ENCODE data around the gene SERPINB2. TPM values are rescaled to one million over a fixed set of nuclear protein-coding genes. Genes with fewer than 3 reads are reported as not detected.

Gene SERPINB2
- total RNA-seq, 1 experiment from 2014 or later: not detected

GRCh38 chr18:63871836-63872235, 15.7 kb upstream of the SERPINB2 start:
- DNase-seq (ENCODE audit: low spot score) (no peak), ATAC-seq (no peak)
- TF ChIP-seq GABPB1 (CRISPR knock-in tag; IDR thresholded peaks at IDR 0.05): no peak
- no peak for TF ChIP-seq CTCF (IDR thresholded peaks at IDR 0.05)
- TF ChIP-seq NR3C1 (CRISPR knock-in tag; conservative IDR thresholded peaks at IDR 0.05; ENCODE audit: low read depth): no peak
- TF ChIP-seq MLX (CRISPR knock-in tag; IDR thresholded peaks at IDR 0.05): no peak
- no peak for TF ChIP-seq ZMAT4 (CRISPR knock-in tag; IDR thresholded peaks at IDR 0.05)
- TF ChIP-seq SP1 (CRISPR knock-in tag; conservative IDR thresholded peaks at IDR 0.05): no peak
- TF ChIP-seq NFATC4 (CRISPR knock-in tag; IDR thresholded peaks at IDR 0.05): no peak
- no peak for TF ChIP-seq GTF2I (CRISPR knock-in tag; conservative IDR thresholded peaks at IDR 0.05)
- TF ChIP-seq ATF3 (CRISPR knock-in tag; conservative IDR thresholded peaks at IDR 0.05): no peak
- no peak for TF ChIP-seq E2F5 (CRISPR knock-in tag; IDR thresholded peaks at IDR 0.05)
- TF ChIP-seq ZNF232 (CRISPR knock-in tag; IDR thresholded peaks at IDR 0.05): no peak
- TF ChIP-seq, protein P1, sequence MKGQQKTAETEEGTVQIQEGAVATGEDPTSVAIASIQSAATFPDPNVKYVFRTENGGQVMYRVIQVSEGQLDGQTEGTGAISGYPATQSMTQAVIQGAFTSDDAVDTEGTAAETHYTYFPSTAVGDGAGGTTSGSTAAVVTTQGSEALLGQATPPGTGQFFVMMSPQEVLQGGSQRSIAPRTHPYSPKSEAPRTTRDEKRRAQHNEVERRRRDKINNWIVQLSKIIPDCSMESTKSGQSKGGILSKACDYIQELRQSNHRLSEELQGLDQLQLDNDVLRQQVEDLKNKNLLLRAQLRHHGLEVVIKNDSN (CRISPR knock-in tag; IDR thresholded peaks at IDR 0.05): no peak
- TF ChIP-seq JUN (CRISPR knock-in tag; IDR thresholded peaks at IDR 0.05): no peak
- no peak for TF ChIP-seq ZNF396 (CRISPR knock-in tag; IDR thresholded peaks at IDR 0.05; ENCODE audit: borderline replicate concordance)
- no peak for TF ChIP-seq ZNF317 (CRISPR knock-in tag; IDR thresholded peaks at IDR 0.05; ENCODE audit: borderline replicate concordance, low read depth)
- TF ChIP-seq ZNF532 (CRISPR knock-in tag; IDR thresholded peaks at IDR 0.05; ENCODE audit: borderline replicate concordance): no peak
- no peak for TF ChIP-seq ZNF219 (CRISPR knock-in tag; IDR thresholded peaks at IDR 0.05; ENCODE audit: borderline replicate concordance)
- Mint-ChIP-seq H3K36me3 (no peaks in the 10 kb centered on the region), H3K4me1 (no peaks in the 10 kb centered on the region), H3K9me3 (peaks cover 3% of the 10 kb centered on the region; the same call in 1 of the 2 replicates), H3K4me3 (no peak overlapping the region), H3K27ac (no peak overlapping the region), H3K27me3 (ENCODE audit: low read depth) (no peaks in the 10 kb centered on the region)
- POLR2A ChIA-PET: no interaction called here
- CTCF ChIA-PET: interaction anchor here (1.3 kb wide), 1 partner anchor 64 kb away, joined by 3 read pairs; no protein-coding TSS in a partner anchor

DNA sequence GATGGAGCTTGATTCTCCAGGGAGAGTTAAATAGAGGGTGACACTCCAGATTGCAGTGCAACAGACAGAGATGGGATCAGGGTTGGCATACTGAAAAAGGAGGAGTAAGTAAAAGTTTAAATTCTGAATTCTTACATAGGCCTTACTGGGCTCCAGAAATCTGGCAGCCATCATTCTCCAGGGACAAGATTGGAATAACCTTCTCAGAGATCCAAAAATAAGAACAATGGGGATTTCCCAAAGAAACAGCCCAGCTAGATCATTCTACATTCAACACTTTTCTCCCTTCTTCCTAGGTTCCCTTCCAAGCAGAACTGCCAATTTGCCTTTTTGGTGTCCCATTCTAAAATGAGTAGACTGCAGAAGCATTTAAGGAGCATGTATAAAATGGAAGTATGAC, 14.9 kb upstream of the SERPINB2 start:
- POLR2A ChIA-PET: no interaction called here
- H3K9me3 Mint-ChIP-seq: peaks cover 3% of the 10 kb centered on the region; the same call in 1 of the 2 replicates
- no peak overlapping the region for H3K27ac Mint-ChIP-seq
- no peaks in the 10 kb centered on the region for H3K36me3 Mint-ChIP-seq
- ATAC-seq (no peak), DNase-seq (ENCODE audit: low spot score) (no peak)
- no peaks in the 10 kb centered on the region for H3K27me3 Mint-ChIP-seq (ENCODE audit: low read depth)
- no peaks in the 10 kb centered on the region for H3K4me1 Mint-ChIP-seq
- CTCF ChIA-PET: no interaction called here
- TF ChIP-seq ZNF671 (CRISPR knock-in tag; IDR thresholded peaks at IDR 0.05) (no peak), CREM (CRISPR knock-in tag; IDR thresholded peaks at IDR 0.05) (no peak), ESRRA (CRISPR knock-in tag; IDR thresholded peaks at IDR 0.05; ENCODE audit: borderline replicate concordance) (no peak), FOXK1 (CRISPR knock-in tag; IDR thresholded peaks at IDR 0.05) (no peak), PRDM15 (CRISPR knock-in tag; IDR thresholded peaks at IDR 0.05) (no peak), NFE2L1 (CRISPR knock-in tag; IDR thresholded peaks at IDR 0.05) (no peak)
- H3K4me3 Mint-ChIP-seq: no peak overlapping the region

Measured in WTC11 (cell line).